HG03064 (cell line): ENCODE data around the gene KLF7.
"Not testable (repeated sequence)": the region's sequence is repeated elsewhere in the genome, so short reads cannot be mapped to it uniquely, and the experiment has no call there.

Source experiments
- ATAC-seq: cut with Tn5 transposase; IDR thresholded peaks from one replicate; pipeline ENCODE4 v1.9.1; 2021; ENCODE audit warnings: low read depth; ENCODE audit not compliant: unreplicated experiment

Gene KLF7

GRCh38 chr2:207038299-207038698 lies 127.4 kb downstream of the KLF7 start:
- no peak for ATAC-seq

GRCh38 chr2:207037896-207038295 lies 127.9 kb downstream of the KLF7 start:
- ATAC-seq = no peak

- not testable (repeated sequence) for ATAC-seq
These were observed 128.7 kb downstream of the KLF7 start for GRCh38 chr2:207037023-207037422.

GRCh38 chr2:207035875-207036274 lies 129.9 kb downstream of the KLF7 start:
- no peak for ATAC-seq

- ATAC-seq = no peak
These were observed 133.3 kb downstream of the KLF7 start for GRCh38 chr2:207032490-207032889.
